ENCODE measurements around the gene CUX1.

CUX1 gene

DNA sequence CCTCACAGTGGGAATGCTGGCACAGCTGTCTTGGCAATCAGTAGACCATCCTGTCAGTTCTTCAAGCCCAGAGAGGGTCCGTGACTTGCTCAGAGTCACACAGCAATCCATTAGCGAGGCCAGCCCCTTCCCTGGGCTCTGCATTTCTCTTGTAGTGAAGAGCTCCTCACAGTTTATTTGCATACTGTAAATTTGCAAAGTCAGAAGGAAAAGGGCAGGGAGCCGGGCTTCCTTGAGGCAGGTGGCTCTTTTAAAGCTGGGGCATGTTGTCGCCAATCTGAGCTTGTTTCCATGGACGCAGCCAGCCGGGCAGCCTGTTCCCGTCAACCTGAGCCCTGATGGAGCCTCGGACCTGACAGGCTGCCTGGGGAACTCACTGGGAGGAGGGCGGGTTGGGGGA lies 123.4 kb downstream of the CUX1 start:
- no peak for DNase-seq

- DNase-seq = no peak
Measured at GRCh38 chr7:101941481-101942383, 124.3 kb downstream of the CUX1 start.

DNA sequence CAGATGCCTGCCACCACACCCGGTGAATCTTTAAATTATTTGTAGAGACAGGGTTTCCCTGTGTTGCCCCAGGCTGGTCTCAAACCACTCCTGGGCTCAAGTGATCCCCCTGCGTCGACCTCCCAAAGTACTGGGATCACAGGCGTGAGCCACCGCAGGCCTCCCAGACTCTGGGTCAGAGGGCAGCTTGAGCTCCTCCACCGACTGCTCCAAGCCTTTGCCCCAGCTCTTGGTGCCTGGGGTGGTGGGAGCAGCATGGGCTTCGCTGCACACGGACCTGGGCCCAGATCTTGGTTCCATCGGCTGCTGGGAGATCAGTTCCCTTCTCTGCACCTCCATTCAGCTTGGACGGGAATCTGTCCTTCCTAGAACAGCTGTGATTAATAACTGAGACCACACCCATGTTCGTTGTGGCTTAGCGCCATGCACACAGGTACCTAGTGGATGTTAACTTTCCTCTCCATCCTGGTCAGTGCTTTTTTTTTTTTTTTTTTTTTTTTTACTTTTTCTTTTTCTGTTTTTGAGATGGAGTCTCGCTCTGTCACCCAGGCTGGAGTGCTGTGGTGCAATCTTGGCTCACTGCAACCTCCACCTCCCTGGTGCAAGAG lies 125.3 kb downstream of the CUX1 start:
- no peak for DNase-seq

- no peak for DNase-seq
Measured at GRCh38 chr7:101943306-101943705, 125.9 kb downstream of the CUX1 start.

DNA sequence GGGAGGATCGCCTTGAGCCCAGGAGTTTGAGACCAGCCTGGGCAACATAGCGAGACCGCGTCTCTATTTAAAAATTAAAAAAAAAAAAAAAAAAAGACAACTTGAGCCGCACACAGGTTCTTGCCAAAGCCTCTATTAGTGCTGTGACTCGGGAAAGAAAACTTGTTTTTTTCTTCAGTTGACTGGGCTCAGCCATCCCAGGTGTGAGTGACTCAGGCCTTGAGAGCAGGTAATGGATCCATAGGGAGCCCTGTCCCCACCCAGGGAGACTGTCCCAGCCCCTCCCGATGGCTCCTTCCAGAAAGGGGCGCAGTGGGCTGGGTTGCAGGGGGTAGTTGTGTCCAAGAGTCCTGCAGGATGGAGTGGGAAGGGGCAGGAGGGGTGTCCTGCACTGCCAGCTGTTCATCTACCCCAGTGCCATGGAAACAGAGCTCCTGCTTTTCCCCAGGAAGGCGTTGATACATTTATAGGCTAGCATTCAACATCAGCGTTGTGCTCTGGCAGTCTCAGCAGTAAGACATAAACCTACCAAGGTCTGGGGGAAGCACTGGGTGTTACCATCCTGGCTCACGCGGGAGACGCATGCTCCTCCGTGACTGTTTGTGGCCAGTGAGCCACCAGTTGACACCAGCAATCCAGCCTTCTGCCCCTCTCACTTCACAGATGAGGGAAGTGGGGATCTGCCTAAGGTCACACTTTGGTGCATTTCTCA lies 126.6 kb downstream of the CUX1 start:
- DNase-seq = no peak

DNA sequence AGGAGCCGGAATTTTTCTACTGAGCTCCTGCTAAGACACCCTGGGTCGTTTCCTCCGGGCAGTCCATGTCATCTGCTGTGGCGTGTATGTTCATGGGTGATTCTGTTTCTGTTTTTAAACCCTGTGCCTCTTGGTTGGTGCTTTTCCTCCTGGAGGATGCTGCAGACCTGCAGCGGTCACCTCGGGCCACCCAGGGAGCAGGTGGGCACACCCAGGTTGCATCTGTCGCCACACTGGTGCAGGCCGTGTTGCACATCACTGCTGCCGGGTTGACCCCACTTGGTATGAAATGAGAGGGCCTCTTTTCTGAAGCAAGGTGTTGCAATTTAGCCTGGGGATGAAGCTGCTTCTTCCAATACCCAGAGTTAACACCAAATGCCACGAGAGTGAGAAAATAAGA lies 127.2 kb downstream of the CUX1 start:
- DNase-seq = no peak

DNA sequence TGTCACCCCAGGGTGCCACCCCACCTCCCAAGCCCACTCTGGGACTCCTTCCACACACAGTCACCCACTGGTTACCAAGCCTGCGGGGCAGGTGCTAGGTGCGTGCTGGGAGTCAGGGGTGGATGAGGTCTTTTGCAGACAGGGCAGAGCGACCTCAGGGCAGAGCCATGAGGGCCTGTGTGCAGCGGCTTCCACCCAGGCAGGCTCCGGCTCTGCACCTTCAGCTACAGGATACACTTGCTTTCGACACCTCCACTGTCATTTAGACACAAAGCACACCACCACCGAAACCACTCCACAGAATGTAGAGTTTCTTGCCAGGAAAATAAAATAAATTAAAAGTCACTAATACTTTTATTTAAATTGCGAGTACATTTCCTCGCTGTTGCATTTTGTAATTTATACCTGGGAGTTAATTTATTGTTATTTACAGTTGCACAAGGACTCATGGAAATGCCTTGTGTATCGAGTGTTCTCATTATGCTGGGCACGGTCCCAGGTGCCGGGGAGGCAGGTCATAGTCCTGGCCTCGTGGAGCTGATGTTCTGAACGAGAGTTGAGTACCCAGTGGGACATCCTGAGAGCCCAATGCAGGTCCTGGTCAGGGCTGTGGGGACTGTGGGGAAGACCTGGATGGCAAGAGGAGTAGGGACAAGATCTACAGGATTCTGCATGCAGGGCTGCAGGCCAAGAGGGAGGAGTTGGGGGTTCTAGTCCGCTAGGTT lies 127.8 kb downstream of the CUX1 start:
- no peak for DNase-seq

GRCh38 chr7:101947899-101948298 lies 130.5 kb downstream of the CUX1 start:
- DNase-seq = no peak

DNA sequence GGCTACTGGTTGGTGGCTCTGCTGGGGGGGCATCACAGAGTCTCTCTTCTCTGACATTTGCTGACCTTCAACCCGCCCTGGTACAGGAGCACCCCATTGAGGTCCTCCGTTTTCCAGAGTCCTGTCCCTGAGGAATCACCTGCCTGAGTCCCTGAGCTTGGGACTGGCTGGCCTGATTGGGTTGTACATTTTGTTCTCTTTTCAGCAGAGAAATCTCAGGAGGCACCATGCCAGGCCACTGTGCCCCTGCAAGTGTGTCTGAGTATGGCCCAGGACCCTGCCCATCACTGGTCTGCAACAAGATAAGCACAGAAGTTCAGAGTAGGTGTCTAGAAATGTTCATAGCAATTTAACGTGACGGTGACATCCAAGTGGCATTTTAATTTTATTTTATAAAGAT lies 131.2 kb downstream of the CUX1 start:
- no peak for DNase-seq

DNA sequence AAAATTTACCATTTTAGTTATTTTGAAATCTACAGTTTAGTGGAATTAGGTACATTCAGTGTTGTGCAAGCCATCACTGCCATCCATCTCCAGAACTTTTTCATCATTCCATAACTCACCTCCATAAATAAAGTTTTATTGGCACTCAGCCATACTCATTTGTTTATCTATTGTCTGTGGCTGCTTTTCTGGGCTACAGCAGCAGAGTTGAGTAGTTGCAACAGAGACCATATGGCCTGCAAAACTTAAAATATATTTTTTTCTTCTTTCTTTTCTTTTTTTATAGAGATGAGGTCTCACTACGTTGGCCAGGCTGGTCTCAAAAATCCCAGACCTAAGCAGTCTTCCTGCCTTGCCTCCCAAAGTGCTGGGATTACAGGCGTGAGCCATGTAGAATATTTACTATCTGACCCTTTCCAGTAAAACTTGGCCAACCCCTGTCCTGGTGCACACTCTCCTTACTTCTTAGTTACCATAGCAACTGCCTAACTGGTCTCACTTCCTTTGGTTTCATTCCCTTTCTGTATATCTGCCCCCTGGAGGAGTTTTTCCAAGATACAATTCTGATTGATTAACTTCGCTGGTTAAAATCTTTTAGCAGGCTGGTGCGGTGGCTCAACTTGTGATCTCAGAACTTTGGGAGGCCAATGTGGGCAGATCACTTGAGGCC lies 133.2 kb downstream of the CUX1 start:
- no peak for DNase-seq

DNA sequence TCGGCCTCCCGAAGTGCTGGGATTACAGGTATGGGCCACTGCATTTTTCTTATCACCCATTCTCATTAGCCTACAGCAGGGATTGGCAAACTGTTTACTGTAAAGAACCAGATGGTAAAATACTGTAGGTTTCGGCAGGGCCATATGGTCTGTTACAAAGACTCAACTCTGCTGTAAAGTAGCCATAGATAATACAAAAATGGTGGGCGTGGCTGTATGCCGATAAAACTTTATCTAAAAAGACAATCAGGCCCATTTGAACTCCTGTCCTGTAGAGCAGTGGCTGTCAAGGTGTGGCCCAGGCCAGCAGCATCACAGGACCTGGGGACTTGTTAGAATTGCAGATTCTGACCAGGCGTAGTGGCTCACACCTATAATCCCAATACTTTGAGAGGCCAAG lies 134.3 kb downstream of the CUX1 start:
- no peak for DNase-seq

DNA sequence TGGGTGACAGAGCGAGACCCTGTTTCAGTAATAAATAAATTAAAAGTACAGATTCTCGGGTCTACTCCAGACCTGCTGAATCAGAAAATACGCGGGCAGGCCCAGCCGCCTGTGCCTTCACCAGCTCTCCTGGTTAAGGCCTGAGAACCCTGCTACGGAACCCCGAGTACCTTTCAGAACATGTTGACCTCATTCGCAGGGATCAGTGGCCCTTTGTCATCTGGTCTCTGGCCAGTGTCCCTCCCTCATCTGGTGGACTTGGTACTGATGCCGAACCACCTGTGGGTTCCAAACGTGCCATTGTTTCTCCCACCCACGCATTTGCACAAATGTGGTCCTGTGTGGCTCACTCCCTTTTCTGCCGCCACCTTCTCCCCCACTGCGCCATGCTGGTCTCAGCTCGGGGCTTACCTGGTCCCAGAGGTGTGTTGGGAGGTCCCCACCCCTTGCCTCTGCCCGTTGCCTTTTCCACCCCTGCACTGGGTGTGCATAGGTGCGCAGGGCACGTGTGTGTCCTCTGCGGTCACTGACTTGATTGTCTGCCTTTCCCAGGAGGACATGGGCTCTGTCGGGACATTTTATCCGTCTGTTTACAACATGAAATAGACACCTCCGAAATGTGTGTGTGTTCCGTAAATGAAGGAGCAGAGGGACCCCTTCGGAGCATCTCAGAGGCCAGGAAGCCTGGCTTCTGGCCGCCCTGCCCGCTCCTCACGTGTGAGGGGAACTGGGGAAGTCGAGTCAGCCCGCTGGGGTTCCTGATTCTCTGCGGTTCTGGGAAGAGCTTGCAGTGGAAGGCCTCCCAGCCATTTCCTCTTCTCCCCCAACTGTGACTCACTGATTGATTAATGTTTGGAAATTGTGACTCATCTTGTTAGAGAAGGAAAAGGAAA lies 135.2 kb downstream of the CUX1 start:
- DNase-seq = no peak

DNA sequence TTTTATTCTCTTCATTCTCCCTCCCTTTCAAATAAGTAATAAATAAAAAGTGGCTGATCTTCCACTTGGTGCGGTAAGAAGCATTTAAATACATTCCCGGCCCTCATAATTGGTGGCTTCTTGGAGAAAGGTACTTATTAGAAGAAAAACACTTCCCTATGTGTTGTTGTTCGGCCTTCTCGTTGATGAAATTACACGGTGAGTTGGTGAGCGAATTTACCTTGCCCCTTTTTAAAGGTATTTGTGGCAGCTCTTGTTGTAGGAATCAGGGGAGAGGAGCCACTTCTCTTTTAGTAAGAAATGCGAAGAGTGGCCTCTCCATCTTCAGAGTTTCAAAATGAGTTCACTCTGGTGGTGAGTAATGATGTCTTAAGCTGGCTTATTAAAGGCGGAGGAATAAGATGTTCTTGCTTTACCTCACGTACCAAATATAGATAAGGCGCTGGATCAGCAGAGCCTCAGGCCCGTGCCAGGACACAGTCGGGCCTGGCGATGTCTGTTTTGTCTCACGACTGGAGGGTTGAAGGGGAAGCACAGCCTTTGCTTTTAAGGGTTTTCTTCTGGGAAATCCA lies 135.9 kb downstream of the CUX1 start:
- no peak for DNase-seq

GRCh38 chr7:101954499-101954898 lies 137.1 kb downstream of the CUX1 start:
- DNase-seq = no peak

GRCh38 chr7:101956130-101956529 lies 138.7 kb downstream of the CUX1 start:
- no peak for DNase-seq

DNA sequence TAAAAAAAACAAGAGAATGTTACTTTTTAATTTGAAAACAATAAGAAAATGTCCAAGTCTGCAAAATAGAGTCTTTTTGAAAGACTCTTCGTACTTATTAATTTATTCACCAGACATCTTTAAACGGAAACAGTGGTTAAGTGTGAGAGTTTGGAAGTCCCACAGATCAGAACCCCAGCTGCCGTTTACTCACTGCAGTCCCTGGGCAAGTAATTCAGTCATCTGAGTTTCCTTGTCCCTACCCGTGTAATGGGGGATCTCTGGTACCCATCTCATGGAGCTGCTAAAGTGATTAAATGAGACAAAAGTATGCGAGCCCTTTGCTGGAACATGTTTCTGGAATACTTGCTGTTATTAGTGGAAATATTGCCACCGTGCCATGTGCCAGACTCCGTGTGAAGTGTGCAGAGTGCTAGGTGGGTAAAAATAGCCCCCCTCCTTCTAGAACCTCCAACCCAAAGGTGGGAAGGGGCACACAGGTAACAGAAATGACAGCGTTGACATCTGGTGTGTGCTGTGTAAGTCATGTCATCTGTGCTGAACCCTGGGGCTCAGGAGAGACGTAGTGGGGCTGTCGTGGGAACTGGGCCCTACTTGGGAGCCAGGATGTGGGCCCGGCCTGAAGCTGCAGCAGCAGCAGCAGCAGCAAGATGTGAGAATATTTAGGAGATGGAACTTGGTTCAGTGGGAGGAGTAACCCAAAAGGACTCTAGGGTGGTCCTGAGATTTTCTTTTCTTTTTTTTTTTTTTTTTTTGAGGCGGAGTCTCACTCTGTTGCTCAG lies 140.5 kb downstream of the CUX1 start:
- DNase-seq = no peak

DNA sequence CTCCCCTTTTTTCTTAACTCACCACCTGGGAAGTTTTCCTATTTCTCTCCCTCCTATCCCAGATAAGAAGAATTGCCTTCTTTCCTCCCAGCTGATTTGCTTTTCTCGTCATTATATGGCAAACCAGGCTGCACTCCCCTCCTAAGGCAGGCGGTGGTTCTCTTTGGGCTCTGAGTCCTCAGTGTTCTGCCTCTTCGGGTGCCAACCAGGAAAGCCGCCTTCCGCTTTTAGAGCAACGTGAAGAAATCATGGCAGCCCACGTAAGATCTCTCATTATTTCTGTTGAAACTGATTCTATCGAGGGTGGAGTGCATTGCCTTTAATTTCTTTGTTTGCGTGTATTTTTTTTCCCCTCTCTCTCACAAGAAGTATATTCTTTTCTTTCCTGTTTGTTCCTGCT lies 141.9 kb downstream of the CUX1 start:
- DNase-seq = no peak

DNA sequence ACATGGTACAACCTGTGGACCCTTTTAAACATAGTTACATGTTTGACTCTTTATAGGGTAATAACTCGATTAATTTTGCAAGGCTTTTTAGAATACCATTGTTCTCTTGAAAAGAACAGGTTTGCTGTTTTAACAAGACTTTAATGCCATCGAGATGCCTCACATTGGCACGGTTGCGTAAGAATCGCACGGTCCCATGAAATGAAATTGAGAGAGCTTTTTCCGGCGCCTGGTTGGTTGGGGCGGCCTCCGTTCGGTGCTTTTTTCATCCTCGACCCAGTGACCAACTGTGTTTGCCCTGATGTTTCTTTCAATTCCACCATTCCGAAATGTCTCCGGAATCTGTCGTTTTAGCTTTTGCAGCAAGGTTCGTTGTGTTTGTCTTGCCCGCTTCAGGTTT lies 142.4 kb downstream of the CUX1 start:
- DNase-seq = no peak

DNA sequence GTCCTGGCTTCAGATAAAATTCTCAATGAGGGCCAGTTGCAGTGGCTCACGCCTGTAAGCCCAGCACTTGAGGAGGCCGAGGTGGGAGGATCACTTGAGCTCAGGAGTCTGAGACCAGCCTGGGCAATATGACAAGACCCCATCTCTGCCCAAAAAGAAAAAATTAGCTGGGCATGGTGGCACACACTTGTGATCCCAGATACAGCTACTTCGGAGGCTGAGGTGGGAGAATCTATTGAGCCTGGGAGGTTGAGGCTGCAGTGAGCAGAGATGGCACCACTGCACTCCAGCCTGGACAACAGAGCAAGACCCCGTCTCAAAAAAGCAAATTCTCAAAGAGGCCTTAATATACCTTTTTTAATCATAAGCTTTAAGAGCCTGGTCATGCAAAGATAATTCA lies 142.9 kb downstream of the CUX1 start:
- no peak for DNase-seq

DNA sequence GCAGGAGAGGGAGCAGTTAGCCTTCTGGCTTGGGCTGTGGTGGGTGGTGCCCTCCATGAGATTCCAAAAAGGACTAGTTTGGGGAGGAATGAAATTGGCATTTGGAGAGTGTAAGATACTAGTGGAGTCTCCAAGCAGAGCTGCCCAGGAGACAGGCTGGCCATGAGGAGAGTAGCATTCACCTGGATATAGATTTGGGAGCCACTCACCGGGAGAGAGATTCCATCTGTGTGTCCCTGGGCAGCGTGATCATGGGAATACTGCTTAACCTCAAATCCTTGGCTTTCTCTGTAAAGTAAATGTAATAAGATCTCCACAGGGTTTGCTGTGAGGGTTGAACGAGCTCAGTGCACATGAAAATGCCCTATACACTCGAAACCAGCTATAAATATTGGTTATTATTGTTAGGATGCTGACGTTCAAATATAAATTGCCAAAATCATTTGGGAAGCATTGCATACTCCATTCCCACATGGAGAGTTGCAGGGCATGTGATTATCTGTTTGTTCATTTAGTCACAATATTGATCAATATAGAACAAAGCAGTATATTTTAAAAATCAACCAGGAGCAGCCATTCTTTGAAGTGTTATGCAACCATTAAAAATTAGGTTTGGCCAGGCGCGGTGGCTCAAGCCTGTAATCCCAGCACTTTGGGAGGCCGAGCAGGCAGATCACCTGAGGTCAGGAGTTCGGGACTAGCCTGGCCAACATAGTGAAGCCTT lies 143.7 kb downstream of the CUX1 start:
- DNase-seq = no peak

Data from right forelimb (tissue), 1 donor.